HG03095 (cell line): ENCODE results near the gene STOX2.
"Not testable (repeated sequence)": the region's sequence is repeated elsewhere in the genome, so short reads cannot be mapped to it uniquely, and the experiment has no call there.

Experiments used
- ATAC-seq: cut with Tn5 transposase; IDR thresholded peaks from one replicate; pipeline ENCODE4 v1.9.1; 2021; ENCODE audit warnings: moderate library complexity; ENCODE audit not compliant: unreplicated experiment

The STOX2 gene

GRCh38 chr4:184019667-184020623 is 114.8 kb downstream of the STOX2 start:
- ATAC-seq: no peak

DNA sequence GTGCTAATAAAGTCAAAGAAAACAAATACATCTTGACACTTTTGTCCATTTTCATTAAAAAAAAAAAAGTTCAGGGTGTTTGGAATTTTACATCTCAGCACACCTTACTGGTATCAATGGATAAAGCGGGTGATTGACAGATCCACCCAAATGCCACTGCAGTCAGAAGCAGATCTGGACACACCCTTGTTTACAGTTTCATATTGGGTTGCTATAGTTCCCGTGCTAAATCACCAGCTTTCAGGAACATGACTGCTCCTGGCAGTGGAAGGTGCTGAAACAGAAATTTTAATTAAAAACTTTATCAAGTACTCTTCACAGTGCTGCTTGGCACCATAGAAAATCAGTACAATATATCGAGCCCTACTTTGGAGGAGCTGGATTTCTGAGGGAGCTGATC is 116.3 kb downstream of the STOX2 start:
- ATAC-seq: no peak

DNA sequence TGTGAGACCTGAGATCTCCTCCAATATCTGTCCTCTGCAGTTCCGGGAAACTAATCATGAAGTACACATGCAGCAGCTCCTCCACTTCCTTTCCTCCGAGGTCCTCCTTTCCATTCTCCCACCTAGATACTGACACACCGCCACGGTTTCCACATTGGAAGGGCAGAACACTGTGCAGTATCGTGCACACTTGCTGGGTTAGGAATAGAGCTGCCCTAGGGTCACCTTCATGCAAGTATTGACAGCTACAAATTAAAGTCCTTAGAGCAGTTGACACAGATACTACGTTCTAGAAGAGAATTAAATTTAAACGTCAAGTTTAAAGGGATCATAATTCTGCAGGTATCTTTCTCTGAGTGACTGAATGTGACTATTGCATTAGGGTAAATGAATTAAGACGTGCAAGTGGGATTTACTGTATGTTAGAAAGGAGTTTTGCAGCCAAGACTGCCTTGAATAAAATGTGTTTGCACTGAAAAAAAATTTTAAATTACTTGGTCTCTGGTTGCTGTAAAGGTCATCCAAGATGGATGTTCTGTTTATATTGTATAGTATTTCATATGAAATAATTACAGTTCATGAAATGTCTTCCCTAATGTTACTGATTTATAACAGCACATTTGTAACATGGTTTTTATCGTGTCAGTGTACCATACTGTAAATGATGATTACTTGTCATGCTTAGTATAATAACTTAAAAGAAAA is 117.7 kb downstream of the STOX2 start:
- no peak for ATAC-seq

DNA sequence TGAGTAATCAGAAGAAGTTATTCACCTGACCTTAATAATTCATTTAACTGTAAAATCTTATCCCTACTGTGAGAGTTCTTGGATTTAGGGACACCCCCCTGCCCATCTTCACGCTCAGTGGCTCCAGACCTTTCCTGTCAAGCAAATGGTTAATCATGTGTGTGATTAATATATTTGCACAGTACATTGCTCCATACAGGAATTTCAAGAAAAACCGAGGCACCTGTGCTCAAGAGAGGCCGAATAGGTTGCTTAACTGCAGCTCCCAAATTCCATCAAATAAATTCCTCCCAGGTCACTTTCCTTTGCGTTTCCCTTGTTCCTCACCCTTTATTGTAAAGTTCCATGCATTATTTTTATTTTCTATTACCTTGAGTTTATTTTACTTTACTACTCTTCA is 119.5 kb downstream of the STOX2 start:
- ATAC-seq: no peak

DNA sequence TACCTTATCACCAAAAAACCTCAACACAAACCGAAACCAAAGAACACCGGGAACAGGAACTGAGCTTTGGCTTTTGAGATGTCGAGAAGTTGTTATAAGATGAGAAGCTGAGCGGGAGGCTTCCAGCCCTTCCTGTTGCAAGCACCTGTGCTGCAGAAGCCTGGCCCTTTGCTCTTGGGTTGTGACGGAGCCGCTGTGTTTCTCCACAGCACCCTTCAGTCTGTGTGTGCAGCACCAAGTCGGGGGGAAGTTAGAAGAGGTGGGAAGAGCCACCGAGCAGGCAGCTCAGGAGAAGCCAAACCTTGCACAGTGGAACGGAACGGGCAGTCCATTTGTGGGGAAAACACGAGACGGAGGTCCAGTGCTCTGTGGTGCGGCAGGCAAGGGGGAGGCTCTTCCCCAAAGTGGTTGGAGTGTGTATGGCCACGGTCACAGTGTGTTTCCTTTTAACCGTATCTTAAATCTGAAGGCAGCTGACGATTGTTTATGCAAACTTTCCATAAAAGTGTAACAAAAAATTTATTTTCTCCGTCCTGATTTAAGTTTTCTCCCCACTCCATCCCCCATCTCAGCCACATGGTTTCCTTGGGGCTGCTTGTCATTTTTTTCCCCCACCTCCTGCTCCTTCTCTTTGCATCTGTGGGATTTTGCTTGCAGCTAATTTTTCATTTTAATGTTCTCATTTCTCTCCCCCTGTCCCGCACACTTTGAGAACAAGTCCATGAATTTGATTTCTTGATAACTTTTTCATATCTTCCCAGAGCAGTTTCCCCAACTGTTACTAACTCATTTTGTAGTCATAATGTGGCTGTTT is 123.7 kb downstream of the STOX2 start:
- no peak for ATAC-seq

- no peak for ATAC-seq
Measured at GRCh38 chr4:184030036-184030435, 124.9 kb downstream of the STOX2 start.

DNA sequence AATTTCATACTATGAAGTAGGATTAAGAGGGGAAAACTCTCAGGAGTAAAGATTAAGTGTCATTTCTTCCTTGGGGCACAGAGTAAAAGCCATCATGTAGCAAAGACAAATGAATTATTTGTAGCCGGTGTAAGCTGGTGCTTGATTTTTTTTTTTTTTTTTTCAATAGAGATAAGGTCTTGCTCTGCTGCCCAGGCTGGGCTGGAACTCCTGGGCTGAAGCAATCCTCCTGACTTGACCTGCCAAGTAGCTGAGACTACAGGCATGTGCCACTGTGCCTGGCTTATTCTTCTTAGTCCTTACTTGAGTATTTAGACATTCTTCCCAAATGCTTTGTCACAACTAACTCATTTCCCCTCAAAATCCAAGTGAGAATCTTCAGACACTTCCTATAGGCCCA is 125.7 kb downstream of the STOX2 start:
- no peak for ATAC-seq

GRCh38 chr4:184032091-184032490 is 127.0 kb downstream of the STOX2 start:
- ATAC-seq: no peak

DNA sequence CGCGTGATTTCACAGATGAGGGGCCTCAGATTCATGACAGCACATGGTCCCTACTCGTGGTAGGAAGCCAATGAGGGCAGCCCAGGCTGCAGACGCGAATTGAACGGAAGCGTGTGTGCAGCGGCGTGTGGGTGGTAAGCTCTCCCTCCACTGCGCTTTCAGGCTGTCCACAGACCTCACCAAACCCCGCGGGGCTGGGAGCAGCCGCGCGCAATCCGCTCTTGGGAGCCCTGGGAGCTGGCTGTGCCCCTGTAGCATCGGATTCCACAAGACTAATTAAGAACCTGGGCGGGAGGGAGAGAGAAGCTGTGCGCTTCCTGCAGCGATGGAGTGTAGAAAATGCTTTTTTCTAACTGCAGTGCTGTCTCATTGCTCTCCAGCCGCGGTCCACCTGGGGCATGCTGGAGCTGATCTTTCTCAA is 134.9 kb downstream of the STOX2 start:
- ATAC-seq: no peak

DNA sequence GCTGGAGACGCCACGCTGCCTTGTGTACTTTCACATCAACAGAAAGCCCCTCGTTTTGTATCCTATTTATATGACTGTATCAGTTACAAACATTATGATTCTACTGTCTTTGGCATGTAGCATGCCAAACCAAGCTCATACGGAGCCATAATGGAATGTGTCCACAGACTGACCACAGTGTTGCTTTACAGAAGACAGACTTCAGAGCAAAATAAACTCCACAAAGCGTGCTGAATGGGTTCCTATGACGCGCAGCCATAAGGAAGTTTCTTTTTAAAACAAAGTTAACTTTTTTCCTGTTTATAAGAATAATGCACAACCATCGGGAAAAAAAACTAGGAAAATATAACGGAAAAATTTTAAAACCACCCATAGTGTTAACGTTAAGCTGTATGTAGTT is 136.0 kb downstream of the STOX2 start:
- ATAC-seq: no peak

DNA sequence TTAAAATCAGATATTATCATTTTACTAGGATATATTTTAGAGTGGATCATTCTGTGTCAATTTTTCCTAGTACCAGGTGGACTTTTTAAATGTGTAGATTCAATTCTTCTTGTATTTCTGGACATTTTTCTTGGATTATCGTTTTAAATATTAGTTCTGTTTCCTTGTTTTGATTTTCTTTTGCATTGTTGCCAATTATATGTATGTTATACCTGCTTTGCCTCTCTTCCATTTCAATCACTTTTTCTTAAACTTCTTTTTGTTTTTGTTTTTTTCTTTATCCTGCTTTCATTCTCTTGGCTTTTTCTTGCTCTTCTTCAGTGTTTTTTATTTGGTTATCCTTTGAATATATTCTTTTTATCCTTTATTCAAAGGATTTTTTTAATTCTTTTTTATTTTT is 141.0 kb downstream of the STOX2 start:
- no peak for ATAC-seq

DNA sequence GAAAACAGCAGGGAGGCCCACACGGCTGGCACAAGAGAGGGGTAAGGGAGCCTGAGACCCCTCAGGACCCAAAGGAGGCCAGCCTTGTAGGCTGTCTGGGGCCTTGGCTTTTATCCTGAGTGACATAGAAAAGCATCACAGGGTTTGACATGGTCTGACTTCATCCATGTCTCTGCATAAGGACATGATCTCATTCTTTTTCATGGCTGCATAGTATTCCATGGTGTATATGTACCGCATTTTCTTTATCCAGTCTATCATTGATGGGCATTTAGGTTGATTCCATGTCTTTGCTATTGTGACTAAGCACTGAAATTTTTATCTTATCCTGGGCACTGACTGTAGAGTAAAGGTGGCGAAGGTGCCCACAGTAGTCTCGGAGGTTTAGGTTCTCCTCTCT is 146.2 kb downstream of the STOX2 start:
- ATAC-seq: not testable (repeated sequence)

DNA sequence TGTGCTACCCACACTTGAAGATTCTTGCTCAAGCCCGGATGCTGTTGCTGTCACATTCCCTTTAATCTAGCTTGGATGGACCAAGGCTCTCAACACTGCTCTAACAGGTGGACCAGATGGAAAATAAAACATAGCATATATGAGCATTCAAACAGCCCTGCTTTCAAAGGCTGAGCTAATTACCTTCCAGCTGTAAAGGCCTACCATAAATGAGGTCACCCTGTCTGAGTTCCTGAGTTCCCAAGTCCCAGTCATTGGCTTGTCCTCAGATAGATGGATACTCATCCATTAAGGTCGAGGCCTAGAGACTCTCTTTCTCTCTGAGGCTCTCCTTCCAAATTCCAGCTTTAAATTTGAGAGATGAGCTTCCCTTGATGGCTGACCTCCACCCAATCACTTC is 147.5 kb downstream of the STOX2 start:
- no peak for ATAC-seq

DNA sequence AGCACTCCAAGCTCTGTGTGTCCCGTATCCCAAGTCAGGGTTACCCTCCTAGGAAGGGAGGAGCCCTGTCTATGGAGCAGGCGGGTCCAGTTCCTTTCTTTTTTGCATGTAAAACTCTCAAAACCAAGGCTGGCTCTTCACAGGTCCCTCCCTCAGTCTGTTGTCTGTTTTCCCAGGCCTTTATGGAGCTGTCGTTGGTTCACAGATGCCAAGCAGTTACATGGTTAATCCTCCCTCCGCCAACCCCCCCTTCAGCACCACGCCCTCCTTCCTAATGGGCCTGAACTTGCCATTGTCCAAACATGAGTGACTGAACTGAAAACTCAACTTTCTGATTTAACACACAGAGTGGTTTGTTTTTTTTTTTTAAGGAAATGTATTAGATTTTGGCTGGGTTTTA is 148.3 kb downstream of the STOX2 start:
- ATAC-seq: no peak

GRCh38 chr4:184056877-184057276 is 151.8 kb downstream of the STOX2 start:
- ATAC-seq: no peak

- no peak for ATAC-seq
Measured at GRCh38 chr4:184058026-184058425, 152.9 kb downstream of the STOX2 start.

GRCh38 chr4:184059099-184059498 is 154.0 kb downstream of the STOX2 start:
- no peak for ATAC-seq

DNA sequence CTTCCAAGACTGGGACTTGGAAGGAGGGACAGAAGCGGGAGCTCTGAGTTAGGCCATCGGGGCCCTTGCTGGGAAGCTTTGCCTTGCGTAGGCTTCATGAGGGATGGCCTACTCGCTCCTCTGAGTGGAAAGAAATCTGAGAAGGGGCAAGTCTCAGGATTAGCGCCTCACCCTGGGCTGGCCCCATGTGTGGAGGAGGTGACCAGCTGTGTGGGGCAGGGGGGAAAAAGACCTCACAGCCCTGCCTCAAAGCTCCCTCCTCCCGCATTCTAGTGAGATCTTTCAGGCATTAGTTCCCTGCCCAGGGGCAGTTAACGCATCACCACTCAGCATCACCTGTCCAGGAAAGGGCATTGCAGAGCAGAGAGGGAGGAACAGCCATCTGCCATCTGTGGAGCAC is 156.5 kb downstream of the STOX2 start:
- ATAC-seq: no peak

DNA sequence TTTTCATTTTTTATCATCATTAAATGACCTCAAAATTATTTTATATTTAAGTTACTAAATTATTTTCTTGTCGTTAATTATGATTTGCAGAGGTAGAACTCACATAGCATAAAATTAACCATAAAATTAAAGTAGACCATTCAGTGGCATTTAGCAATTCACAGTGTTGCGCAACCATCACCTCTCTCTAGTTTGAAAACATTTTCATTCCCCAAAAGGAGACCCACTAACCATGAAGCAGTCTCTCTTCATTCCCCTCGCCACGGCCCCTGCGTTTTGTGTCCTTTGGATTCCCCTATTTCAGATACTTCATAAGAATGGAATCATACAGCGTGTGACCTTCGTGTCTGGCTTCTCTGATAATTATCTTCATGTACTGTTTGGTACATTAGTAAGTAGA is 157.7 kb downstream of the STOX2 start:
- no peak for ATAC-seq

DNA sequence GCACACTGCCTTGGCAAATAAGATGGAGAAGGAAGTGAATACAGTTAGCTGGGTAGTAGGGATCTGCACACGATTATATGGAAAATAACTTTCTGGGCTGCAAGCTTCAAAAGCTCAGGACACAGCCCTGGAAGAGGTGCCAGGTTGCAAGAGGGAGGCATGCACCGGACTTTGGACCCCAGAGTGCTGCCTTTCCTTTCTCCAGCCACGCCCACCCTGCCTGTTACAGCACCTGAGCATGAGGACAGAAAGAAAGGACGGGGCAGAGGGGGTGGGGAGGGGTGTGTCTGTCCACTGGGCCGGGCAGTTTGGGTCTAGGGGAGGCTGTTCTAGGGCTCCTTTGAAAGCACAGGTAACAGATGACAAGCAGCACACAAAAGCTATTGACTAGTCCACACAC is 159.8 kb downstream of the STOX2 start:
- ATAC-seq: no peak

DNA sequence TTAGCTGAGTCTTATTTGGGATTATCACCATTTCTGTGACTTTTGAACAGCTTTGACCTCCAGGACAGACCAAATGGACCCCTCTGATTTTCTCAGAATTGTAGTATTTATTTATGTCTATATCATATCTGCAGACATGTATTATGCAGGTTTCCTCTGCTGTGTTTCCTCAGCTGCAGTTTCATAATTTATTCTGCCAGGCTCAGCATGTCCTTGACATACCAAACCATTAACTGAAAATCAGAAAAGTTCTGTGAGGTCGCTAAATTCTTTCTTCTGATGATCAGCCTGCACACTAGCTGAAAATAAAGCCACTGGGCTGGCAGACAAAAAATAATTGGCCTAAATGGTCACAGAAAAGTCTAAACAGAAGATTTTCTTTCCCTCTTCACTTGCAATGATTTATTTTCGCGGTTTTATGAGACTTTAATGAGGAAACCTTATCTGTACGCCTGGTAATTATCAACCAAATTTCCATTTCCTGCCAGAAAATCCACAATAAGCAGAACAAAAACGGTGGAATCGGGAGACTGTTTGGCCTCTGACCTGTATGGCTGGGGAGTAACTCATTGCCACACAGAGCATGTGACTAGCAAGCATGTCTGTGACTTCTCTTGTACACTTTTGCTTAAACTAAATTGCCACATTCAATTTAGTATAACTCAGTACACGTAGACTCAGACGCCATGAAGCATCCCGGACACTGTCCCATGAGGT is 161.6 kb downstream of the STOX2 start:
- no peak for ATAC-seq
